Heart left ventricle (tissue), 13 donors: ENCODE measurements around the gene SOX6.

Experiments used
- CTCF ChIP-seq, 12 donors: fragments of 200-600 bp; sonication (generic) in 4 of 12; IDR thresholded peaks; one replicate each; pipeline versions ENCODE4 v1.5.0 to v1.8.0; 2018 to 2022; ENCODE audit warnings: antibody characterized with exemption in 12 of 12, mild to moderate bottlenecking in 5 of 12
- POLR2A ChIP-seq, 2 donors: fragments of 450-650 bp; IDR thresholded peaks; one replicate each; pipeline ENCODE4 v1.6.1; 2017; ENCODE audit warnings: antibody characterized with exemption in 2 of 2, mild to moderate bottlenecking in 2 of 2, moderate library complexity in 2 of 2
- donor health status: ischemic (EF 13 %, LVEDD 7.1; RV severe dilation, severe dysfunction).
- donor health status: DM: no; HTN: yes; CAD: no.
- donor health status: DM: no; HTN: no; CAD: no.
- donor health status: ischemic (EF 25% LVEDD 6.9; RV normal size, moderate dysfunction).
- donor health status: ischemic (EF 25% LVEDD 5.7; RV mildly dilated, moderate dysfunction).
- donor health status: ischemic (EF 35%, LVEDD 5.7; RV mildly dilated, moderate dysfunction).
- donor health status: nonischemic (EF 11% LVEDD 7.7; RV severe dilation, severe dysfunction).
- donor health status: DM: yes; HTN: yes; CAD: no.
- donor health status: PGD.
- donor health status: ischemic (EF 29% LVEDD 5.4; RV normal size, mild dysfunction).
- donor health status: nonischemic (EF 23%, LVEDD 6.1; RV moderate dilation, normal function).

- TF ChIP-seq CTCF (IDR thresholded peaks at IDR 0.05) (no peak), POLR2A (IDR thresholded peaks at IDR 0.05) (no peak)
Measured at GRCh38 chr11:15971215-15971546, 385.2 kb downstream of the SOX6 start.
